ENCODE measurements around the gene ADAMTS2. TPM values are rescaled to one million over a fixed set of nuclear protein-coding genes. Genes with fewer than 3 reads are reported as not detected.
"Not testable (repeated sequence)": the region's sequence is repeated elsewhere in the genome, so short reads cannot be mapped to it uniquely, and the experiment has no call there.

ADAMTS2 gene
- total and polyA plus RNA-seq, 2 donors (not counting 3 experiments of a cell fraction or from before 2014, with no cell fraction given) = not detected

DNA sequence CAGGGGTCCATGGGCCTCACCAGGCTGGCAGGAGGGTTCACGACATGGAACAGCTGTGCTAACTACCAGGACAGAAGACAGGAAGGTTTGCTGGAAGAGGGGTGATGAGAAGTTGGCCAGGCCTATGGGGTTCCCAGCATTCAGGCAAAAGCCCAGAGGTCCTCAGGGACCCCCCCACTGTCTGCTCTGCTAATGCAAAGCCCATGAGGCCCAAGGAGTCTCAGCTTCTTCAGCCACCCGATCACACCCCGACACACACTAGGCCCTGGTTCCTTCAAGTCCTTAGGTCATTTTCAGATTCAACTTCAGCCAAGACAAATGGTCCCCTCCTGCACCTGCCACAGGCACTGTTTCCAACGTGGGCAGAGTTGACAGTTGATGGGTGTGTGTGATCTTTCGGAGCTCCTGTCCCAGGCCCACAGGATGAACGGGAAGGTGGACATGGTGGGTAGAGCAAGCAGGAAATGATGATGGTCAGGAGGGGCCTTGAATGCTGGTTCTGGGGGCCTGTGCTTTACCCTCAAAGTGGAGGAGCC is 20.4 kb downstream of the ADAMTS2 start:
- no peak overlapping the region for H3K9ac ChIP-seq (replicated peaks; ENCODE audit: extremely low read depth, insufficient read depth, low read length)
- TF ChIP-seq, protein P1, sequence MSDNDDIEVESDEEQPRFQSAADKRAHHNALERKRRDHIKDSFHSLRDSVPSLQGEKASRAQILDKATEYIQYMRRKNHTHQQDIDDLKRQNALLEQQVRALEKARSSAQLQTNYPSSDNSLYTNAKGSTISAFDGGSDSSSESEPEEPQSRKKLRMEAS (IDR thresholded peaks at IDR 0.05; ENCODE audit: insufficient read depth, insufficient read length) = no peak
- no peak for TF ChIP-seq EZH2 (IDR thresholded peaks at IDR 0.05; ENCODE audit: borderline replicate concordance, low read depth, low read length, severe bottlenecking)
- no peak for TF ChIP-seq POLR2A (IDR thresholded peaks at IDR 0.05; ENCODE audit: low read depth, low read length)
- no peak for TF ChIP-seq POLR2AphosphoS5 (IDR thresholded peaks at IDR 0.05; ENCODE audit: insufficient read depth, low read depth, low read length)
- no peak for TF ChIP-seq MYC (IDR thresholded peaks at IDR 0.05; ENCODE audit: low read depth, low read length)
- TF ChIP-seq GATA2 (IDR thresholded peaks at IDR 0.05; ENCODE audit: insufficient read depth, insufficient read length, low read depth, low read length) = no peak
- TF ChIP-seq JUN (IDR thresholded peaks at IDR 0.05; ENCODE audit: borderline replicate concordance, insufficient read depth, insufficient read length, low read depth) = no peak
- TF ChIP-seq, protein P2, sequence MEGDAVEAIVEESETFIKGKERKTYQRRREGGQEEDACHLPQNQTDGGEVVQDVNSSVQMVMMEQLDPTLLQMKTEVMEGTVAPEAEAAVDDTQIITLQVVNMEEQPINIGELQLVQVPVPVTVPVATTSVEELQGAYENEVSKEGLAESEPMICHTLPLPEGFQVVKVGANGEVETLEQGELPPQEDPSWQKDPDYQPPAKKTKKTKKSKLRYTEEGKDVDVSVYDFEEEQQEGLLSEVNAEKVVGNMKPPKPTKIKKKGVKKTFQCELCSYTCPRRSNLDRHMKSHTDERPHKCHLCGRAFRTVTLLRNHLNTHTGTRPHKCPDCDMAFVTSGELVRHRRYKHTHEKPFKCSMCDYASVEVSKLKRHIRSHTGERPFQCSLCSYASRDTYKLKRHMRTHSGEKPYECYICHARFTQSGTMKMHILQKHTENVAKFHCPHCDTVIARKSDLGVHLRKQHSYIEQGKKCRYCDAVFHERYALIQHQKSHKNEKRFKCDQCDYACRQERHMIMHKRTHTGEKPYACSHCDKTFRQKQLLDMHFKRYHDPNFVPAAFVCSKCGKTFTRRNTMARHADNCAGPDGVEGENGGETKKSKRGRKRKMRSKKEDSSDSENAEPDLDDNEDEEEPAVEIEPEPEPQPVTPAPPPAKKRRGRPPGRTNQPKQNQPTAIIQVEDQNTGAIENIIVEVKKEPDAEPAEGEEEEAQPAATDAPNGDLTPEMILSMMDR (IDR thresholded peaks at IDR 0.05; ENCODE audit: extremely low read depth in 1 of 2, insufficient read depth in 1 of 2, low read depth in 1 of 2, low read length in 2 of 2) = no peak
- TF ChIP-seq FOS (IDR thresholded peaks at IDR 0.05; ENCODE audit: borderline replicate concordance, insufficient read depth, low read length) = no peak
- H3K4me3 ChIP-seq (replicated peaks in 1 of 3; ENCODE audit: insufficient read depth in 1 of 3, low read depth in 1 of 3, low read length in 3 of 3) = no peak overlapping the region
- CTCF ChIA-PET = no interaction called here
- H3K9me3 ChIP-seq (replicated peaks; ENCODE audit: control insufficient read depth, insufficient read depth, low read length) = peaks cover 1% of the 10 kb centered on the region
- H3K9me1 ChIP-seq (replicated peaks; ENCODE audit: control insufficient read depth, extremely low read depth, insufficient read depth, low read length) = no peaks in the 10 kb centered on the region
- H3K27ac ChIP-seq (ENCODE audit: insufficient read depth, low read depth, low read length) = no peak overlapping the region
- H4K20me1 ChIP-seq (replicated peaks; ENCODE audit: control insufficient read depth, extremely low read depth, insufficient read depth, low read length) = no peaks in the 10 kb centered on the region
- no peaks in the 10 kb centered on the region for H3K79me2 ChIP-seq (ENCODE audit: control insufficient read depth, insufficient read depth, low read length)
- BruUV-seq (replicated peaks) = no TSS peak
- intact Hi-C loops (cut with micrococcal nuclease) (no loop called here), dilution Hi-C loops (cut with MboI; ENCODE audit: extremely low pct_ligation_motif_present, low sequenced_read_pairs) (no loop called here)
- POLR2A ChIA-PET = no interaction called here
- H2AFZ ChIP-seq (ENCODE audit: low read depth, low read length) = no peak overlapping the region
- H3K27me3 ChIP-seq (ENCODE audit: control insufficient read depth in 2 of 2, insufficient read depth in 2 of 2, low read length in 2 of 2) = no peaks in the 10 kb centered on the region
- FAIRE-seq = no peak
- no peaks in the 10 kb centered on the region for H3K36me3 ChIP-seq (ENCODE audit: control insufficient read depth in 2 of 2, extremely low read depth in 1 of 2, insufficient read depth in 2 of 2, low read length in 2 of 2)
- no peak overlapping the region for H3K4me2 ChIP-seq (ENCODE audit: insufficient read depth, low read length)
- no peaks in the 10 kb centered on the region for H3K4me1 ChIP-seq (ENCODE audit: control insufficient read depth, extremely low read depth, insufficient read depth, low read length)
- no peak for DNase-seq (ENCODE audit: low read depth, low spot score)

DNA sequence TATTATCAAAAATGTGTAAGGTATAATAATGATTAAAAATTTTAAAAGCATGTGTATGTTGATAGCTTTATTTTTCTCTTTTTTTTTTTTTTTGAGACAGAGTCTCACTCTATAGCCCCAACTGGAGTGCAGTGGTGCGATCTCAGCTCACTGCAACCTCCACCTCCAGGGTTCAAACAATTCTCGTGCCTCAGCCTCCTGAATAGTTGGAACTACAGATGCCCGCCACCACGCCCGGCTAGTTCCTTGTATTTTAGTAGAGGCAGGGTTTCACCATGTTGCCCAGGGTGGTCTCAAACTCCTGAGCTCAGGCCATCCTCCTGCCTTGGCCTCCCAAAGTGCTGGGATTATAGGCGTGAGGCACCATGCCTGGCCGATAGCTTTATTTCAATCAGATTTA is 20.9 kb downstream of the ADAMTS2 start:
- H3K4me2 ChIP-seq (ENCODE audit: insufficient read depth, low read length); CTCF ChIA-PET; dilution Hi-C loops (cut with MboI; ENCODE audit: extremely low pct_ligation_motif_present, low sequenced_read_pairs); BruUV-seq (replicated peaks); H4K20me1 ChIP-seq (replicated peaks; ENCODE audit: control insufficient read depth, extremely low read depth, insufficient read depth, low read length); intact Hi-C loops (cut with micrococcal nuclease); DNase-seq (ENCODE audit: low read depth, low spot score); H3K4me1 ChIP-seq (ENCODE audit: control insufficient read depth, extremely low read depth, insufficient read depth, low read length); H3K9ac ChIP-seq (replicated peaks; ENCODE audit: extremely low read depth, insufficient read depth, low read length); FAIRE-seq; H3K27me3 ChIP-seq (ENCODE audit: control insufficient read depth in 2 of 2, insufficient read depth in 2 of 2, low read length in 2 of 2); H3K27ac ChIP-seq (ENCODE audit: insufficient read depth, low read depth, low read length); POLR2A ChIA-PET; H3K4me3 ChIP-seq (replicated peaks in 1 of 3; ENCODE audit: insufficient read depth in 1 of 3, low read depth in 1 of 3, low read length in 3 of 3); H2AFZ ChIP-seq (ENCODE audit: low read depth, low read length); H3K79me2 ChIP-seq (ENCODE audit: control insufficient read depth, insufficient read depth, low read length); H3K36me3 ChIP-seq (ENCODE audit: control insufficient read depth in 2 of 2, extremely low read depth in 1 of 2, insufficient read depth in 2 of 2, low read length in 2 of 2); H3K9me1 ChIP-seq (replicated peaks; ENCODE audit: control insufficient read depth, extremely low read depth, insufficient read depth, low read length); H3K9me3 ChIP-seq (replicated peaks; ENCODE audit: control insufficient read depth, insufficient read depth, low read length): not testable (repeated sequence)
